ENCODE measurements around the gene MILR1.
"Not testable (repeated sequence)": the region's sequence is repeated elsewhere in the genome, so short reads cannot be mapped to it uniquely, and the experiment has no call there.

The MILR1 gene

GRCh38 chr17:64426596-64426995 lies 22.3 kb upstream of the MILR1 start:
- DNase-seq (ENCODE audit: low spot score), result no peak
- FAIRE-seq, result no peak

DNA sequence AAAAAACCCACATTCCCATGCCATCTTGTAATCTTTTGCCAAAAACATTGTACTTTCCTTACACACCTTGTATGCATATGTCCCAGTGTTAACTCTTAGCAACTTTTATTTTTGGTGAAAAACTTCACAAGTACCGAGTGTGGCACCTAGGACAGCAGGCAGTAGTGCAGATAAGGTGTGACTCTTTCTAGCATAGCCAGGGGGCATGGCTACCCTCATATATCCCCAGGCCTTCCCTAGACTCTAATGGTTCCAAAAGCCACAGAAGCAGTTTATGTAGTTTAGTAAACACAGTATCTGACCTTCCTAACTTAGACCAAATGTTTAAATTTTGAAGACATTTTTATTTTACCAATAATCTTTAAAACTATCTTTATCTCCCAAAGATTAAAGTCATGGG lies 20.5 kb upstream of the MILR1 start:
- DNase-seq (ENCODE audit: low spot score) (no peak), FAIRE-seq (no peak)

DNA sequence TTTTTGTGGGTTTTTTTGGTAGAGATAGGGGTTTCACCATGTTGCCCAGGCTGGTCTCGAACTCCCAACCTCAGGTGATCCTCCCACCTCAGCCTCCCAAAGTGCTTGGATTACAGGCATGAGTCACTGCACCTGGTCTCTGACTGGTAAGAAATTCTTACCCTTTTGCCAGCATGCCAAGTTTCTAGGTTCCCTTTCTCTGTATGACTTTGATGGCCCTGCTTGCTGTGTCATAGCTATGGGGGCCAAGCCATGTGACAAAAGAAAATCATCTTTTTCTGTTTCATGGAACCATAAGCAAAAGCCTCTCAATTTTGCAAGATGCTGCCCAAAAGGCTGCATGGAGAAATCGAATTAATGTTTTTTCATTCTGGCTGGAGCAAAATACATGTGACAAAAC lies 18.9 kb upstream of the MILR1 start:
- not testable (repeated sequence) for FAIRE-seq; DNase-seq (ENCODE audit: low spot score)

- FAIRE-seq, result no peak
- no peak for DNase-seq (ENCODE audit: low spot score)
Observed at GRCh38 chr17:64431534-64431933, 17.4 kb upstream of the MILR1 start.

- no peak for DNase-seq (ENCODE audit: low spot score)
Observed at GRCh38 chr17:64437944-64438525, 10.9 kb upstream of the MILR1 start.

DNA sequence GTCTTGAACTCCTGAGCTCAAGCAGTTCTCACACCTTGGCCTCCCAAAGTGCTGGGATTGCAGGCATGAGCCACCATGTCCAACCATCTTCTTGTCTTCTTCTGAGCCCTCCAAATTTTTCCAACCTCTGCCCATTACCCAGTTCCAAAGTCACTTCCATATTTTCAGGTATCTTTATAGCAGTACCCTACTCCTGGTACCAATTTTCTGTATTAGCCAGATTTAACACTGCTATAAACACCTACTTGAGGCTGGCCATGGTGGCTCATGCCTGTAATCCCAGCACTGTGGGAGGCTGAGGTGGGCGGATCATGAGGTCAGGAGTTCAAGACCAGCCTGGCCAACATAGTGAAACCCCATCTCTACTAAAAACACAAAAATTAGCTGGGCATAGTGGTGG lies 9.4 kb upstream of the MILR1 start:
- DNase-seq (ENCODE audit: low spot score); FAIRE-seq: not testable (repeated sequence)

More at GRCh38 chr17:64437944-64438525, 10.9 kb upstream of the MILR1 start:
- no peak for FAIRE-seq

DNA sequence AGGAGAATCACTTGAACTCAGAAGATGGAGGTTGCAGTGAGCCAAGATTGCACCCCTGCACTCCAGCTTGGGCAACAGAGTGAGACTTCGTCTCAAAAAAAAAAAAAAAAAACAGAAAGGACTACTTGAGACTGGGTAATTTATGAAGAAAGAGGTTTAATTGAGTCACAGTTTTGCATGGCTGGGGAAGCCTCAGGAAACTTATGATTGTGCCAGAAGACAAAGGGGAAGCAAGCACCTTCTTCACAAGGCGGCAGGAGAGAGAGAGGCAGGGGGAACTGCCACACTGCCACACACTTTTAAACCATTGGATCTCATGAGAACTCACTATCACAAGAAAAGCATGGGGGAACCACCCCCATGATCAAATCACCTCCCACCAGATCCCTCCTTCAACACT lies 9.0 kb upstream of the MILR1 start:
- FAIRE-seq (no peak), DNase-seq (ENCODE audit: low spot score) (no peak)

- no peak for FAIRE-seq
- DNase-seq (ENCODE audit: low spot score), result peak; percentile 42
Observed at GRCh38 chr17:64441772-64442540, 7.0 kb upstream of the MILR1 start.

DNA sequence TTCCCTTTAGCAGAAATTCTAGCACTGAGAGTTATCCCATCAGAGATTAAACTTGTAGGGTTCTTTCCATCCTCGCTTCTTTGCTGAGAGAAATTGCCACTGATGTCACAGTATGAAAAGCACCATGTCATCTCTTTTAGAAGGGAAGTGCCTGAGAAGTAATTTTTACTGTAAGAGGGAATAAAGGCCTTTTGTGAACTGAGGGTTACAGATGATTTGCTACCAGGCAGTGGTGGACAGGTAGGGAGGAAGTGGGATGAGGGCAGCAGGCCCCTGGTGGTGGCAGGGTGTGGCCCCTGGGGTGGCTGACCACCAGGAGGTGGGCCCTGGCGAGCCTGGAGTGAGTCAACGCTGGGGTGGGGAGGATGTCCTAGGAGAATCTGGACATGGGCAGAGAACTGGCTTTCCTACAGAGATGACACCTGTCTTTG lies 6.4 kb upstream of the MILR1 start:
- no peak for DNase-seq (ENCODE audit: low spot score)
- no peak for FAIRE-seq

- DNase-seq (ENCODE audit: low spot score) (no peak), FAIRE-seq (no peak)
Observed at GRCh38 chr17:64443086-64443760, 5.7 kb upstream of the MILR1 start.

DNA sequence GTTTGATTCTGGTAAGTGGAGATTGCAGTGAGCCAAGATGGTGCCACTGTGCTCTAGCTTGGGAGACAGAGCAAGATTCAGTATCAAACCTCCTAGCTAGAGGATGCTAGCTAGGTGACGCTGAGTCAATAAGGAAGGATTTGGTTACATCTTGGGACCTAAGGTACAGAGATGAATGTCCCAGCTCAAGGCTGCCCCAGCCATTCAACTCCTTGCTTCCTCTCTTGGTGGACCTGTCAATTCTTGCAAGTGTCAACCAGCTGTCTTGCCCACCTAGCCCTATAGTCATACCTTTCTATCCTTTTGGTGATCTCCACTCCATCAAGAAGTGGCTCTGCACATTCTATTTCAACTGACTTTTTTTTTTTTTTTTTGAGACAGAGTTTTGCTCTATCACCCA lies 1.4 kb upstream of the MILR1 start:
- DNase-seq (ENCODE audit: low spot score) (no peak), FAIRE-seq (no peak)

GRCh38 chr17:64449545-64449944 lies 630 bp downstream of the MILR1 start:
- DNase-seq (ENCODE audit: low spot score) (no peak), FAIRE-seq (no peak)

DNA sequence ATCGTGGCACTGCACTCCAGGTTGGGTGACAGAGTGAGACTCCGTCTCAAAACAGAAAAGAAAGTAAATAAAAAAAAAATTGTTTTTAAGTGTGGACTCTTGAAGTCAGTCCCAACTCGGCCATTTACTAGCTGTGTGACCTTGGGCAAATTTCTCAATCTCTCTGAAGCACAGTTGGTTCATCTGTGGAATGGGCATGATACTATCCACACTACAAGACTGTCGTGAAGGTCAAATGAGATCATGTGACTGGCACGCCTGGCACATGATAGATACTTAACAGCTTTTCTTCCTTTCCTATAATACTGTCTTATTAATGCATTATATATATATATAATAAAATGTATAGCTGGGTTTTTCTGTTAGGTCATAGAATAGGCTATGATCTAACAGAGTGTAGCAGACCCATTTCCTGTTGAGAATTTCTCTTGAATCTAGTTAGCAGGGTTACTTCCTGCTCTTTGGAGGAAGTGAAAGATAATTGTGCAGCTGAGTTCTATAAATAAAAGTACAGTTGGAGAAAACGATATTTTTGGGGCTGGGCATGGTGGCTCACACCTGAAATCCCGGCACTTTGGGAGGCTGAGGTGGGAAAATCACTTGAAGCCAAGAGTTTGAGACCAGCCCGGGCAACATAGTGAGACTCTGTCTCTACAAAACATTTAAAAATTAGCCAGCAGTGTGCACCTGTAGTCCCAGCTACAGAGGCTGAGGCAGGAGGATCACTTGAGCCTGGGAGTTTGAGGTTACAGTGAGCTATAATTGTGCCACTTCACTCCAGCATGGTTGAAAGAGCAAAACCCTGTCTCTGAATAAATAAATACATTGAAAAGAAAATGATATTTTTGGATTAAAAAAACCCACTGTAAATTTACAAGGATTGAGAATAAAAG lies 7.3 kb downstream of the MILR1 start:
- no peak for FAIRE-seq
- DNase-seq (ENCODE audit: low spot score), result no peak

DNA sequence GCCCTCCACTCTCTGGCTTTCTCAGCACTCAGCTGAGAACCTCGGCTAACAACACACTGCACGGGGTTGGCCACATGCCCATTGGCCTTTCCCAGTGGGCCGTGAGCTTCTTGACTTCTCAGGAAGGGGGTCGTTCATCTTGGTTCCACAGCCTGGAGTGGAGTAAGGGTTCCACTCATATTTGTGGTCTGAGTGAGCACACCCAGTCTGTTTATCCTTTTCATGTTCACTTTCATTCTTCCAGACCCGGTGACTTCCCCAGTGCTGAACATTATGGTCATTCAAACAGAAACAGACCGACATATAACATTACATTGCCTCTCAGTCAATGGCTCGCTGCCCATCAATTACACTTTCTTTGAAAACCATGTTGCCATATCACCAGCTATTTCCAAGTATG lies 8.2 kb downstream of the MILR1 start:
- FAIRE-seq (no peak), DNase-seq (ENCODE audit: low spot score) (peak; percentile 41)

DNA sequence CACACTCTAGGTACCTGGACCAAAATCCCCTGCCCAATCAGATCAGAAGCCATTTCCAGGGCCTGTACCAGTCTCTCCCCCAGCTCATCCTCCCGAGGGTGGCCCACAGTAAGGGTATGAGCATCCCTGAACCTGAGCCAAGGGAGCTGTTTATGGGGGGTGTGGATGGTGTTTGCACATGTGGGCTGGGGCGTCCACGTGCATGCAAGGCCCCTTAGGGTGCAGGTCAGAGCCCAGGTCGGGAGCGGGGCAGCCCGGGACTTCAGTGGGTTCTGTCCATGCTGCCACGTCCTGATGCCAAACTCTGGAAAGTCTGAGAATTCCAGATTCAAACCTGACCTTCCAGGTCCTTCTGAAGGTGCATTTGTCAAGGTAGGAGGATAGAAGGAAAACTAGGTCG lies 9.8 kb downstream of the MILR1 start:
- DNase-seq (ENCODE audit: low spot score), result no peak
- FAIRE-seq, result no peak

DNA sequence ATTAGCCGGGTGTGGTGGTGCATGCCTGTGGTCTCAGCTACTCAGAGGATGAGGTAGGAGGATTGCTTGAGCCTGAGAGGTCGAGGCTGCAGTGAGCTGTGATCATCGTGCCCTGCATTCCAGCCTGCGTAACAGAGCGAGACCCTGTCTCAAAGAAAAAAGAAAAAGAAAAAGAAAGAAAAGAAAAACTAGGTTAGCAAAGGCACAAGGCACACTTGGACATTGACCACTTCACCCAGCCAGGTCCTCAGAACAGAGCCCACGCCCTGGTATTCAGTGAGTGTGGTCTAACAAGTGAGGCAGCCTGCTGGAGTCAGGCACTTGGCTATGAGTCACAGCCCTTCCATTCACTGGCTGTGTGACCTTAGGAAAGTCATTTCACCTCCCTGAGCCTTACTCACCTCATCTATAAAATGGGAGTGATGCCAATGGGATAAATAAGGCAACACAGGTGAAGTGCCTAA lies 10.4 kb downstream of the MILR1 start:
- no peak for FAIRE-seq
- peak; percentile 55 for DNase-seq (ENCODE audit: low spot score)

GRCh38 chr17:64459818-64460217 lies 10.9 kb downstream of the MILR1 start:
- not testable (repeated sequence) for FAIRE-seq; DNase-seq (ENCODE audit: low spot score)

- DNase-seq (ENCODE audit: low spot score) (no peak), FAIRE-seq (no peak)
Observed at GRCh38 chr17:64460955-64461354, 12.0 kb downstream of the MILR1 start.

DNA sequence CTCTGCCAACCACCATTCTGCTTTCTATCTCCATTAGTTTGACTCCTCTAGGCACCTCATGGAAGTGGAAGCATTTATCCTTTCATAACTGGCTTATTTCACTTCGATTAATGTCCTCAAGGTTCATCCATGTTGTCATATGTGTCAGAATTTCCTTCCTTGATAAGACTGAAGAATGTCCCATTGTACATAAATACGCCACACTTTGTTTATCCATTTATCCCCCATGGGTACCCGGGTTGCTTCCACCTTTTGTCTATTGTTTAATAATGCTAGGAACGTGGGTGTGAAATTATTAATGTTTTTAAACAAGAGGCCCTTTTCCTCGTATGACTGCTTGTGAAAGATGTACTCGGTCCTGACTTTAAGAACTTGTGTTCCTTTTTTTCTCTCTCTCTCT lies 12.9 kb downstream of the MILR1 start:
- FAIRE-seq, result no peak
- no peak for DNase-seq (ENCODE audit: low spot score)

- FAIRE-seq (no peak), DNase-seq (ENCODE audit: low spot score) (no peak)
Observed at GRCh38 chr17:64466019-64466735, 17.3 kb downstream of the MILR1 start.

DNA sequence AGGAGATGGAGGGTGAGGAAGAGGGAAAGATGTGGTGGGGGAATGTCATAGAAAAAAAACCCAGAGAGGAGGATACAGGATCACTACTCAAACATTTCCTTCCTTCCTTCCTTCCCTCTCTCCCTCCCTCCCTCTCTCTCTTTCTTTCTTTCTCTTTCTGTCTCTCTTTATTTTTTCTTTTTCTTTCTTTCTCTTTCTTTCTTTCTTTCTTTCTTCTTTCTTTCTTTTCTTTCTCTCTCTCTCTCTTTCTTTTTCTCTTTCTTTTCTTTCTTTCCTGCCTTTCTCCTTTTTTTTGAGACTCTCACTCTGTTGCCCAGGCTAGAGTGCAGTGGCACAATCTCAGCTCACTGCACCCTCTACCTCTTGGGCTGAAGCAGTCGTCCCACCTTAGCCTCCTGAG lies 17.9 kb downstream of the MILR1 start:
- DNase-seq (ENCODE audit: low spot score); FAIRE-seq: not testable (repeated sequence)
